ENCODE data around the gene EXOSC2.
A peak's percentile ranks its signal among the peaks of the same experiment; 100 is the strongest.

EXOSC2 gene

DNA sequence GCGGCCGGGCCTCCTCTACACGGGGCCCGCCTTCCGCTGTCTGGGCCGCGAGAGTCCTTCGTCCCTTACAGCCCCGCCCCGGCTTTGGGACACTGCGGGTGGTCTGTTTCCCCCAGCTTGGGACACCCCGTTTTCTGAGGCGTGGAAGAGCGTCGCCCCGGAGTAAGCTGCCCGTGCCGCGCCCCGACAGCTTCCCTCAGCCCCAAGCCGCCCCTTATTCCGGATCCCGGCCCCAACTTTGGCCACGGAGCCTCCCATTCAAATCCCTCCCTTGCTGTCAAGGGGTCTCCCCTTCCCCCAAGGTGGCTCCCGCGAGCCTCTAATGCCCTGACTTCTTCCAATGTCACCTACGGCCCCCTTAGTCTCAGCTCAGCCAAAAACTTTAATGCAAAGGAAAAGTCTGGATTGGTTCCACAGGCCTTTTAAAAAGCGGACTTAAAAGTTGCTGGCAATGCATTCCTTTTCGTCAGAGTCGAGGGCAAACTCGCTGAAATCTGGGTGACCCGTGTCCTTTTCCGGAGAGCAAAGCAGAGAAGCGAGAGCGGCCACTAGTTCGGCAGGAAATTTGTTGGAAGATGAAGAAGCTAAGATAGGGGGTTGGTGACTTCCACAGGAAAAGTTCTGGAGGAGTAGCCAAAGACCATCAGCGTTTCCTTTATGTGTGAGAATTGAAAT lies 19.8 kb downstream of the EXOSC2 start:
- H3K9ac ChIP-seq (ENCODE audit: low read length in 2 of 2) = peak overlapping the region; percentile 79 to 83
- no peaks in the 10 kb centered on the region for H3K36me3 ChIP-seq (ENCODE audit: control insufficient read depth in 2 of 2, insufficient read depth in 2 of 2, low read length in 2 of 2)
- no peaks in the 10 kb centered on the region for H3K9me3 ChIP-seq (ENCODE audit: control insufficient read depth in 2 of 2, low read length in 2 of 2)
- H3K27ac ChIP-seq (ENCODE audit: low read length) = peak overlapping the region; percentile 90
- no peaks in the 10 kb centered on the region for H3K27me3 ChIP-seq (ENCODE audit: control insufficient read depth in 1 of 2, insufficient read depth in 2 of 2, low read length in 2 of 2)
- H3K4me3 ChIP-seq (ENCODE audit: low read length in 2 of 2) = peak overlapping the region; percentile 78 to 81
- peaks cover 13% of the 10 kb centered on the region for H3K4me1 ChIP-seq (ENCODE audit: control insufficient read depth, insufficient read depth, low read length)

DNA sequence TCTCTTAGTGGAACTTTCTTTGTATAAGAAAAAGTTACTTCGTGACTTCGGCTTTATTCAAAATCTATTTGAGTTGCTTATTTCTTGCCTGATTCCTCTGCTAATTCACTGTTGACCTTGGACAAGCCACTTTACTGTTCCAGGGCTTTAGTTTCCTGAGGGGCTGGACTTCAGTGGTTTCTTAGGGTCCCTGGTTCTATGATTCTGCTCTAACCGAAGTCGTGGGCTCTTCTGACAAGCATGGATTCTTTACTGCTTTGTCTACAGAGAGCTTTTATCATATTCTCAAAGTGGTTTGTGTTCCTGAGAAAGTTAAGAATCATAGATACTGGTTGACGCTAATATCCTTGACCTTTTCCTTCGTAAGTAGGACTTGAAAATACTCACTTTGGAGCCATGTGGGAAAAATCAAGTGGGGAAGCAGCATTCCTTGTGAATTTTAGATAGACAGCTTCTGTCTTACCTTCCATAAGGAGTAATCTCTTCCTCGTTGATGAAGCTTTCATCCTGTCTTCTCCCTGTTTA lies 21.1 kb downstream of the EXOSC2 start:
- H3K9ac ChIP-seq (ENCODE audit: low read length in 2 of 2) = peak overlapping the region; percentile 34 to 48
- peak overlapping the region; percentile 78 to 81 for H3K4me3 ChIP-seq (ENCODE audit: low read length in 2 of 2)
- H3K4me1 ChIP-seq (ENCODE audit: control insufficient read depth, insufficient read depth, low read length) = peaks cover 13% of the 10 kb centered on the region
- no peaks in the 10 kb centered on the region for H3K9me3 ChIP-seq (ENCODE audit: control insufficient read depth in 2 of 2, low read length in 2 of 2)
- H3K36me3 ChIP-seq (ENCODE audit: control insufficient read depth in 2 of 2, insufficient read depth in 2 of 2, low read length in 2 of 2) = no peaks in the 10 kb centered on the region
- no peaks in the 10 kb centered on the region for H3K27me3 ChIP-seq (ENCODE audit: control insufficient read depth in 1 of 2, insufficient read depth in 2 of 2, low read length in 2 of 2)
- H3K27ac ChIP-seq (ENCODE audit: low read length) = no peak overlapping the region

DNA sequence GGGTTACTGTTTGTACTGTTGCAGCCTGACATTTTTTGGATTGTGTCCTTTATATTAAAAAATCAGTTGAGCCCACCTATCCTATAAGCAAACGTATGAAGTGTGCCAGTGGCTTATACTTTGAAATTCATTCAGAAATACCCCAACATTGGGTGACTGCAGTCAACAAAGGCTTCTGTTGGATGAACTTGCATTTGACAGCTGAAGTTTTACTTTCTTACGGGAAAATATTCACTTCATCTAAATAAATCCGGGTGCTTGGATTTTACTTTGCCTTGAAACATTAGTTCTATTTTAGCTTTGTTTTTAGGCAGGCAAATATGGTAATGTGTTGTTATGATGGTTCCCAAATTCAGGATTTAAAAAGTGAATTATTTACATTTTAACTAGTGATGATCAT lies 21.7 kb downstream of the EXOSC2 start:
- Histone ChIP-seq H3K27me3 (ENCODE audit: control insufficient read depth in 1 of 2, insufficient read depth in 2 of 2, low read length in 2 of 2) (no peaks in the 10 kb centered on the region), H3K36me3 (ENCODE audit: control insufficient read depth in 2 of 2, insufficient read depth in 2 of 2, low read length in 2 of 2) (no peaks in the 10 kb centered on the region), H3K9ac (ENCODE audit: low read length in 2 of 2) (peak overlapping the region in 1 of 2 donors; percentile 34), H3K27ac (ENCODE audit: low read length) (no peak overlapping the region), H3K9me3 (ENCODE audit: control insufficient read depth in 2 of 2, low read length in 2 of 2) (no peaks in the 10 kb centered on the region), H3K4me1 (ENCODE audit: control insufficient read depth, insufficient read depth, low read length) (peaks cover 13% of the 10 kb centered on the region), H3K4me3 (ENCODE audit: low read length in 2 of 2) (peak overlapping the region; percentile 78 to 81)

DNA sequence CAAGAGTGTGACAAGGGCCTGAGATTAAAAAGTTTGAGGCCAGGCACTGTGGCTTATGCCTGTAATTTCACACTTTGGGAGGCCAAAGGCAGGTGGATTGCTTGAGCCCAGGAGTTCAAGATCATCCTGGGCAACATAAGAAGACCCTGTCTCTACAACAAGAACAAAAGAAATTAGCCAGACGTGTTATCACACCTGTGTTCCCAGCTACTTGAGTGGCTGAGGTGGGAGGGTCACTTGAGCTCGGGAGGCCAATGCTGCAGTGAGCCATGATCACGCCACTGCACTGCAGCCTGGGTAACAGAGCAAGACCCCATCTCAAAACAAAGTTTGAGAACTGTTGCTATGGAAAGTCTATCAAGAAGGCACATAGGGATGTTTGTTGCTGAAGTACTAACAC lies 25.0 kb downstream of the EXOSC2 start:
- H3K27me3 ChIP-seq (ENCODE audit: control insufficient read depth in 1 of 2, insufficient read depth in 2 of 2, low read length in 2 of 2) = no peaks in the 10 kb centered on the region
- no peak overlapping the region for H3K4me3 ChIP-seq (ENCODE audit: low read length in 2 of 2)
- no peaks in the 10 kb centered on the region for H3K36me3 ChIP-seq (ENCODE audit: control insufficient read depth in 2 of 2, insufficient read depth in 2 of 2, low read length in 2 of 2)
- no peak overlapping the region for H3K27ac ChIP-seq (ENCODE audit: low read length)
- peaks cover 12% of the 10 kb centered on the region for H3K4me1 ChIP-seq (ENCODE audit: control insufficient read depth, insufficient read depth, low read length)
- no peak overlapping the region for H3K9ac ChIP-seq (ENCODE audit: low read length in 2 of 2)
- H3K9me3 ChIP-seq (ENCODE audit: control insufficient read depth in 2 of 2, low read length in 2 of 2) = no peaks in the 10 kb centered on the region

DNA sequence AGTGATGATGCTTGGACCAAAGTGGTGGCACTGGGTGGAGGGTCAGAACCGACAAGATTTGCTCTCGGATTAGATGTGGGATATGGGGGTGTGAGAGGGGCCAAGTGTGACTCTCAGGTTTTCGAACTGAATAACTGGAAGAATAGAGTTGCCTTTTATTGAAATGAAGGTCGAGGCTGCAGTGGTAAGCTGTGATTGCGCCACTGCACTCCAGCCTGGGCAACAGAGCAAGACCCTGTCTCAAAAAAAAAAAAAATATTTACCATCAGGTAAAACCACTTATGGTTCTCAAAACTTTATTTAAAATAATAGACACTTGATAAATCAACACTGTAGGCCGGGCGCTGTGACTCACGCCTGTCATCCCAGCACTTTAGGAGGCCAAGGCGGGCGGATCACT lies 27.2 kb downstream of the EXOSC2 start:
- Histone ChIP-seq H3K27me3 (ENCODE audit: control insufficient read depth in 1 of 2, insufficient read depth in 2 of 2, low read length in 2 of 2) (no peaks in the 10 kb centered on the region), H3K9me3 (ENCODE audit: control insufficient read depth in 2 of 2, low read length in 2 of 2) (no peaks in the 10 kb centered on the region), H3K36me3 (ENCODE audit: control insufficient read depth in 2 of 2, insufficient read depth in 2 of 2, low read length in 2 of 2) (no peaks in the 10 kb centered on the region), H3K4me3 (ENCODE audit: low read length in 2 of 2) (no peak overlapping the region), H3K4me1 (ENCODE audit: control insufficient read depth, insufficient read depth, low read length) (peaks cover 5% of the 10 kb centered on the region), H3K9ac (ENCODE audit: low read length in 2 of 2) (no peak overlapping the region), H3K27ac (ENCODE audit: low read length) (no peak overlapping the region)

DNA sequence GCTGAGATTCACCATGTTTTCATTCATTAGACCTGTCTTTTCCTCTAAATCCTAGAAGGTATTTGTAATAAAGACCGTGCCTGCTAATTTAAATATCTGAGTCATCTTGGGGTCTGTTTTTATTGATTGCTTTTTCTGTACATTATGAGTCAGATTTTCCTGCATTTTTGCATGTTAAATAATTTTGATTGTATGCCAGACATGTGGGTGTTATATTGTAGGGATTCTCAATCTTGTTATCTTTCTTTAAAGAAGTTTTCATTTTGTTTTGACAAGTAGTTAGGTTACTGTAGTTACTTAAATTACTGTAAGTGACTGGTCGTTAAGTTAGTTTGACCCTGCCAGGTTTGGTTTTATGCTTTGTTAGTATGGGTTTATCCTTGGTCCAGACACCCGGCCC lies 35.1 kb downstream of the EXOSC2 start:
- H3K36me3 ChIP-seq (ENCODE audit: control insufficient read depth in 2 of 2, insufficient read depth in 2 of 2, low read length in 2 of 2) = no peaks in the 10 kb centered on the region
- peaks cover 5% of the 10 kb centered on the region for H3K4me1 ChIP-seq (ENCODE audit: control insufficient read depth, insufficient read depth, low read length)
- no peaks in the 10 kb centered on the region for H3K9me3 ChIP-seq (ENCODE audit: control insufficient read depth in 2 of 2, low read length in 2 of 2)

DNA sequence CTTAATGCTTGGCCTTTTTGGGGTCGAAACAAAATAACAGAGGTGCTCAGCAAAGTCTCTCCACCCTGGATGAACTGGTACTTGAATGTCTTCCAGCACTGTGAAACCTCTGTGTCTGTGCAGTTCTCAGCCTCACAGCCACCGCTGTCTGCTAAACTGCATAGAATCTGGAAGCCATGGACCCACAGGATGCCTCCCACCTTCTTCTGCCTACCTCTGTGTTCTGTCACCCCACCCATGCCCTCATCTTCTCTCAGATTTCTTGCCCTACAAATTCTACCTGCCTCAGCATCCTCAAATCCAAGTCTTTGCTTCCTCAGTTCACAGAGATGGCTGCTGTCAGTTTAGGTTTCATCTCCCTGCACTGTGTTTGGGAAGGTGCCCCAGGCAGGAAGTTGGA lies 35.6 kb downstream of the EXOSC2 start:
- Histone ChIP-seq H3K4me1 (ENCODE audit: control insufficient read depth, insufficient read depth, low read length) (peaks cover 5% of the 10 kb centered on the region), H3K27me3 (ENCODE audit: control insufficient read depth in 1 of 2, insufficient read depth in 2 of 2, low read length in 2 of 2) (no peaks in the 10 kb centered on the region), H3K9ac (ENCODE audit: low read length in 2 of 2) (no peak overlapping the region), H3K36me3 (ENCODE audit: control insufficient read depth in 2 of 2, insufficient read depth in 2 of 2, low read length in 2 of 2) (no peaks in the 10 kb centered on the region), H3K9me3 (ENCODE audit: control insufficient read depth in 2 of 2, low read length in 2 of 2) (no peaks in the 10 kb centered on the region), H3K27ac (ENCODE audit: low read length) (no peak overlapping the region), H3K4me3 (ENCODE audit: low read length in 2 of 2) (no peak overlapping the region)

More for the DNA sequence above, 35.1 kb downstream of the EXOSC2 start:
- Histone ChIP-seq H3K27me3 (ENCODE audit: control insufficient read depth in 1 of 2, insufficient read depth in 2 of 2, low read length in 2 of 2) (no peaks in the 10 kb centered on the region), H3K9ac (ENCODE audit: low read length in 2 of 2) (no peak overlapping the region), H3K4me3 (ENCODE audit: low read length in 2 of 2) (no peak overlapping the region), H3K27ac (ENCODE audit: low read length) (no peak overlapping the region)

DNA sequence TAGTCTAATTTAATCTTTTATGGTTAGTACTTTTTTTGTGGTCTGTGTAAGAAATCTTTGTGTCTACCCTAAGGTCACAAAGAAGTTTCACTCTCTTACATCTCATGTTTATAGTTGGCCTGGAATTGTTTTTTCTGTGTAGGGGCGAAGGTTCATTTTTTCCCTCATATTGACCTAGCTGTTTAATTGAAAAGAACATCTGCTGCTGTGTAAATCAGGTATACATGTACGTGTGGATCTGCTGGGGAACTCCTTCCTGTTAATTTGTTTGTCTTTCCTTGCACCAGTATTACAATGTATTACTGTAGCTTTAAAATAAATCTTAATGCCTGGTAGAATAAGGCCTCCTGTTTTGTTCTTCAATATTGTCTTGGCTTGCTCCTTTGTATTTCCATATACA lies 37.8 kb downstream of the EXOSC2 start:
- no peaks in the 10 kb centered on the region for H3K9me3 ChIP-seq (ENCODE audit: control insufficient read depth in 2 of 2, low read length in 2 of 2)
- H3K27me3 ChIP-seq (ENCODE audit: control insufficient read depth in 1 of 2, insufficient read depth in 2 of 2, low read length in 2 of 2) = no peaks in the 10 kb centered on the region
- H3K27ac ChIP-seq (ENCODE audit: low read length) = no peak overlapping the region
- no peaks in the 10 kb centered on the region for H3K36me3 ChIP-seq (ENCODE audit: control insufficient read depth in 2 of 2, insufficient read depth in 2 of 2, low read length in 2 of 2)
- peaks cover 5% of the 10 kb centered on the region for H3K4me1 ChIP-seq (ENCODE audit: control insufficient read depth, insufficient read depth, low read length)
- no peak overlapping the region for H3K9ac ChIP-seq (ENCODE audit: low read length in 2 of 2)
- no peak overlapping the region for H3K4me3 ChIP-seq (ENCODE audit: low read length in 2 of 2)

DNA sequence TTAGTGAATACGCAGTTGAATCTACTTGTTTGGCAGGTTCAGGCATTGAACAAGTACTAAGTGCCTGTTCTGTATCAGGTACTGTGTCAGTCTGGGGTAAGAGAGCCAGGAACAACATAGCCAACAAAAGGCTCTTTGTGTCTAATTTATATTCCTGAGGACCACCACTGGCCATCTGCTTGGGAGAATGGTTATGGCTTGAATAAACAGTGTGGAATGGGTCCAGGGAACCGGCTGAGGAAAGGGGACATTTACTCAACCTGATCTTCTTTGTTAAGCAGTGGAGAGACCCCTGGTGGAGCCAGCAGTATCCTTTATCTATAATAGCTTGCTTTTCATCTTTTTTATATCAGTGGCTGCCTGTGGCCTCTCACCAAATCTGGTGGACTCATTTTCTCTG lies 38.6 kb downstream of the EXOSC2 start:
- no peaks in the 10 kb centered on the region for H3K9me3 ChIP-seq (ENCODE audit: control insufficient read depth in 2 of 2, low read length in 2 of 2)
- no peaks in the 10 kb centered on the region for H3K36me3 ChIP-seq (ENCODE audit: control insufficient read depth in 2 of 2, insufficient read depth in 2 of 2, low read length in 2 of 2)
- peaks cover 5% of the 10 kb centered on the region for H3K4me1 ChIP-seq (ENCODE audit: control insufficient read depth, insufficient read depth, low read length)
- H3K9ac ChIP-seq (ENCODE audit: low read length in 2 of 2) = no peak overlapping the region
- no peaks in the 10 kb centered on the region for H3K27me3 ChIP-seq (ENCODE audit: control insufficient read depth in 1 of 2, insufficient read depth in 2 of 2, low read length in 2 of 2)
- H3K27ac ChIP-seq (ENCODE audit: low read length) = no peak overlapping the region
- no peak overlapping the region for H3K4me3 ChIP-seq (ENCODE audit: low read length in 2 of 2)

DNA sequence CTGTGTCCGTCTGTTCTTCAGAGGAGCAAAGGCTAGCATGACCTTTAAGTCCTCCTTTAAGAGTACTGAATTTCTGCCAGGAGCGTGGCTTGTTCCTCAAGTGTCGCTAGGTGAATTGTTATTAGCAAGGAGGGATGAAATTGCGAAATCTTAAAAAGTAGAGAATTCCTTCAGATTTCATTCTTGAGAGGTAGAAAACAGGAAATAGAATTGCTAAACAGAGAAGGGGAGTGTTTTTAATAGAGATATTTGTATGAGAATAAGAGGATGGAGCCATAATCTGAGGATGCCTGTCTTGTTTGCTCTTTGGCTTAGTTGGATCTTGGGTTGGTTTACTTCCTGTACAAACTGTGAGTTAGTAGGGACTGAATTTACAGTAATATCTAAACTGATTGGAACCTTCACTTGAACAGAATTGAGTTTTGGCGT lies 39.2 kb downstream of the EXOSC2 start:
- no peak overlapping the region for H3K4me3 ChIP-seq (ENCODE audit: low read length in 2 of 2)
- H3K27ac ChIP-seq (ENCODE audit: low read length) = no peak overlapping the region
- no peak overlapping the region for H3K9ac ChIP-seq (ENCODE audit: low read length in 2 of 2)
- H3K4me1 ChIP-seq (ENCODE audit: control insufficient read depth, insufficient read depth, low read length) = peaks cover 5% of the 10 kb centered on the region
- H3K27me3 ChIP-seq (ENCODE audit: control insufficient read depth in 1 of 2, insufficient read depth in 2 of 2, low read length in 2 of 2) = no peaks in the 10 kb centered on the region
- H3K36me3 ChIP-seq (ENCODE audit: control insufficient read depth in 2 of 2, insufficient read depth in 2 of 2, low read length in 2 of 2) = no peaks in the 10 kb centered on the region
- no peaks in the 10 kb centered on the region for H3K9me3 ChIP-seq (ENCODE audit: control insufficient read depth in 2 of 2, low read length in 2 of 2)

DNA sequence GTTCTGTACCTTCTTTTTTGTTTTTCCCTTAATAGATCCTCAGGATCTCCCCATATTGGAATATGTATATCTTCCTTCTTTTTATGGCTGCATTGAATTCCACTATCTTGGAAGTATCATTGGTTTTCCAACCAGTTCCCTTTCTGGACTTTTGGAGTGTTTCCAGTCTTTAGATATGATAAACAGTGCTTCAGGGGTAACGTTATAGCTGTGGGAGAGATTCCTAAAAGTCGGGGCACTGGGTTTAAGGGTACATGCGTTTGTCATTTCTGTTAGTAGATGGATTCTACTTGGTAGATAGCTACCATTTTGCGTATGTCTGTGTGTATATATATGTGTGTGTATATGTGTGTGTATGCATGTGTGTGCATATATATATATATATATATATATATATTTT lies 42.0 kb downstream of the EXOSC2 start:
- no peaks in the 10 kb centered on the region for H3K27me3 ChIP-seq (ENCODE audit: control insufficient read depth in 1 of 2, insufficient read depth in 2 of 2, low read length in 2 of 2)
- H3K4me3 ChIP-seq (ENCODE audit: low read length in 2 of 2) = no peak overlapping the region
- peaks cover 5% of the 10 kb centered on the region for H3K4me1 ChIP-seq (ENCODE audit: control insufficient read depth, insufficient read depth, low read length)
- H3K27ac ChIP-seq (ENCODE audit: low read length) = no peak overlapping the region
- H3K9ac ChIP-seq (ENCODE audit: low read length in 2 of 2) = no peak overlapping the region
- no peaks in the 10 kb centered on the region for H3K36me3 ChIP-seq (ENCODE audit: control insufficient read depth in 2 of 2, insufficient read depth in 2 of 2, low read length in 2 of 2)
- H3K9me3 ChIP-seq (ENCODE audit: control insufficient read depth in 2 of 2, low read length in 2 of 2) = no peaks in the 10 kb centered on the region

Data from stomach smooth muscle (tissue), 2 donors.